ENCODE data around the gene CTNNA3. TPM values are rescaled to one million over a fixed set of nuclear protein-coding genes. Genes with fewer than 3 reads are reported as not detected.

The CTNNA3 gene
- total RNA-seq, 1 experiment from 2014 or later: 0.85 TPM

- intact Hi-C loops (cut with micrococcal nuclease; ENCODE audit: unreplicated experiment): no loop called here
- ChIA-PET CTCF (no interaction called here), POLR2A (no interaction called here)
- BruUV-seq (replicated peaks): no TSS peak
- H3K36me3 ChIP-seq (ENCODE audit: control insufficient read depth, insufficient read depth, low read length): no peaks in the 10 kb centered on the region
- H3K9me3 ChIP-seq (ENCODE audit: control insufficient read depth, insufficient read depth, low read depth, low read length): no peaks in the 10 kb centered on the region
- DNase-seq (ENCODE audit: low read depth, low spot score) (no peak), ATAC-seq (no peak)
- no peak overlapping the region for H3K27ac ChIP-seq (ENCODE audit: low read length)
- H3K4me3 ChIP-seq (ENCODE audit: low read depth in 2 of 2, low read length in 2 of 2): no peak overlapping the region
- TF ChIP-seq CTCF (IDR thresholded peaks at IDR 0.05) (no peak), TCF7L2 (IDR thresholded peaks at IDR 0.05; ENCODE audit: low read depth, low read length) (no peak), SIN3A (IDR thresholded peaks at IDR 0.05; ENCODE audit: borderline replicate concordance, insufficient read depth, low read depth, low read length) (no peak), POLR2AphosphoS5 (IDR thresholded peaks at IDR 0.05; ENCODE audit: low read depth, low read length) (no peak), REST (IDR thresholded peaks at IDR 0.05; ENCODE audit: insufficient read depth in 1 of 2, low read depth in 2 of 2, low read length in 1 of 2) (no peak)
- no peaks in the 10 kb centered on the region for H3K27me3 ChIP-seq (ENCODE audit: control insufficient read depth, insufficient read depth, low read length)
- H3K4me1 ChIP-seq (ENCODE audit: control insufficient read depth, insufficient read depth, low read length): no peaks in the 10 kb centered on the region
- in situ Hi-C loops (cut with HindIII; ENCODE audit: low pct_unique_long_range_greater_than_20kb, low sequenced_read_pairs): no loop called here
Measured at GRCh38 chr10:65907199-65907712, 1788.7 kb downstream of the CTNNA3 start.

GRCh38 chr10:65903620-65904019 is 1792.4 kb downstream of the CTNNA3 start:
- ChIA-PET POLR2A (no interaction called here), CTCF (no interaction called here)
- Histone ChIP-seq H3K27ac (ENCODE audit: low read length) (no peak overlapping the region), H3K4me3 (ENCODE audit: low read depth in 2 of 2, low read length in 2 of 2) (no peak overlapping the region), H3K9me3 (ENCODE audit: control insufficient read depth, insufficient read depth, low read depth, low read length) (no peaks in the 10 kb centered on the region), H3K4me1 (ENCODE audit: control insufficient read depth, insufficient read depth, low read length) (no peaks in the 10 kb centered on the region), H3K36me3 (ENCODE audit: control insufficient read depth, insufficient read depth, low read length) (no peaks in the 10 kb centered on the region), H3K27me3 (ENCODE audit: control insufficient read depth, insufficient read depth, low read length) (no peaks in the 10 kb centered on the region)
- no TSS peak for BruUV-seq (replicated peaks)
- intact Hi-C loops (cut with micrococcal nuclease; ENCODE audit: unreplicated experiment) (no loop called here), in situ Hi-C loops (cut with HindIII; ENCODE audit: low pct_unique_long_range_greater_than_20kb, low sequenced_read_pairs) (no loop called here)
- no peak for ATAC-seq
- TF ChIP-seq REST (IDR thresholded peaks at IDR 0.05; ENCODE audit: insufficient read depth in 1 of 2, low read depth in 2 of 2, low read length in 1 of 2) (no peak), POLR2AphosphoS5 (IDR thresholded peaks at IDR 0.05; ENCODE audit: low read depth, low read length) (no peak), SIN3A (IDR thresholded peaks at IDR 0.05; ENCODE audit: borderline replicate concordance, insufficient read depth, low read depth, low read length) (no peak), CTCF (IDR thresholded peaks at IDR 0.05) (no peak), TCF7L2 (IDR thresholded peaks at IDR 0.05; ENCODE audit: low read depth, low read length) (no peak)
- no peak for DNase-seq (ENCODE audit: low read depth, low spot score)
